Keratinocyte (primary cell): ENCODE data around the gene CTIF. TPM values are rescaled to one million over a fixed set of nuclear protein-coding genes. Genes with fewer than 3 reads are reported as not detected.

Experiments
- DNase-seq: peaks from one replicate; pipeline ENCODE4 v3.0.0-alpha.2; 2011; ENCODE audit warnings: low read depth, missing footprints, low spot score
- FAIRE-seq: peaks from 2 replicates; lab custom pipeline; 2011; peaks lifted over from hg19 to GRCh38; lab: Jason Lieb, UNC
- H2AFZ ChIP-seq: 2 replicates; pipeline ENCODE4 v1.6.0; 2012; ENCODE audit warnings: low read length, control low read depth, inconsistent platforms; ENCODE audit not compliant: control insufficient read depth
- H3K27ac ChIP-seq: 2 replicates; pipeline ENCODE4 v1.5.1; 2011; ENCODE audit warnings: low read length; ENCODE audit not compliant: control insufficient read depth, insufficient read depth
- H3K27me3 ChIP-seq: 3 replicates; pipeline ENCODE4 v1.6.0; 2011; ENCODE audit warnings: low read length; ENCODE audit not compliant: control insufficient read depth, insufficient read depth; ENCODE audit errors: extremely low read depth
- H3K36me3 ChIP-seq, 2 experiments: 2 replicates in 1 of 2; 3 replicates in 1 of 2; pipeline ENCODE4 v1.5.1; 2011; ENCODE audit warnings: low read length in 2 of 2, mild to moderate bottlenecking in 1 of 2; ENCODE audit not compliant: control insufficient read depth in 2 of 2, insufficient read depth in 2 of 2; ENCODE audit errors: extremely low read depth in 1 of 2
- H3K4me1 ChIP-seq: 3 replicates; pipeline ENCODE4 v1.5.1; 2011; ENCODE audit warnings: low read length; ENCODE audit not compliant: control insufficient read depth, insufficient read depth; ENCODE audit errors: extremely low read depth
- H3K4me2 ChIP-seq: 3 replicates; pipeline ENCODE4 v1.6.0; 2011; ENCODE audit warnings: low read depth, low read length; ENCODE audit not compliant: control insufficient read depth, insufficient read depth; ENCODE audit errors: extremely low read depth
- H3K4me3 ChIP-seq, 3 experiments: fragments of 200-600 bp in 1 of 3; sonication (generic) in 1 of 3; 2 replicates in 2 of 3; 3 replicates in 1 of 3; pipeline ENCODE4 v1.5.1; 2011 to 2016; ENCODE audit warnings: low read length in 3 of 3, mild to moderate bottlenecking in 3 of 3, control low read depth in 2 of 3, inconsistent platforms in 1 of 3, low read depth in 1 of 3, mixed read lengths in 1 of 3, mixed run types in 1 of 3, moderate library complexity in 1 of 3; ENCODE audit not compliant: control insufficient read depth in 2 of 3, insufficient read depth in 2 of 3; ENCODE audit errors: extremely low read depth in 1 of 3
- H3K79me2 ChIP-seq: 2 replicates; pipeline ENCODE4 v1.6.0; 2012; ENCODE audit warnings: low read length; ENCODE audit not compliant: control insufficient read depth, insufficient read depth
- H3K9ac ChIP-seq: 3 replicates; pipeline ENCODE4 v1.6.0; 2011; ENCODE audit warnings: low read length; ENCODE audit not compliant: control insufficient read depth, insufficient read depth; ENCODE audit errors: extremely low read depth
- H3K9me1 ChIP-seq: 3 replicates; pipeline ENCODE4 v1.6.0; 2011; ENCODE audit warnings: low read length; ENCODE audit not compliant: control insufficient read depth, insufficient read depth; ENCODE audit errors: extremely low read depth
- H3K9me3 ChIP-seq: 2 replicates; pipeline ENCODE4 v1.5.1; 2012; ENCODE audit warnings: low read depth, low read length; ENCODE audit not compliant: control insufficient read depth
- H4K20me1 ChIP-seq: 3 replicates; pipeline ENCODE4 v1.6.0; 2011; ENCODE audit warnings: low read length; ENCODE audit not compliant: control insufficient read depth, insufficient read depth; ENCODE audit errors: extremely low read depth
- CTCF ChIP-seq, 3 experiments: IDR thresholded peaks in 1 of 3; conservative IDR thresholded peaks in 1 of 3; optimal IDR thresholded peaks in 1 of 3; 2 replicates in 2 of 3; 3 replicates in 1 of 3; pipeline versions ENCODE3 to v1.5.1; 2011; ENCODE audit warnings: low read length in 3 of 3, mild to moderate bottlenecking in 3 of 3, moderate library complexity in 2 of 3, control low read depth in 1 of 3, inconsistent platforms in 1 of 3; ENCODE audit not compliant: insufficient read depth in 2 of 3; ENCODE audit errors: extremely low read depth in 1 of 3
- EZH2 ChIP-seq: IDR thresholded peaks from one replicate; pipeline ENCODE4 v1.6.1; 2012; ENCODE audit warnings: inconsistent platforms, mild to moderate bottlenecking, low read length, moderate library complexity
- dilution Hi-C: fragments of 300-500 bp; cut with MboI; formaldehyde crosslinking; loops from one replicate; pipeline ENCODE4 v1.7.0; 2020; ENCODE audit warnings: low sequenced_read_pairs; ENCODE audit not compliant: extremely low pct_ligation_motif_present
- polyA plus RNA-seq, 5 experiments: library from polyadenylated mRNA; depleted of rRNA in 3 of 5; stranded (reverse) in 3 of 5; stranded (forward) in 1 of 5; unstranded in 1 of 5; fragments of >200 nt; gene quantifications; 1 replicate in 1 of 5; 2 replicates in 3 of 5; 3 replicates in 1 of 5; pipeline versions ENCODE4 v1.2.1 to v1.2.3, GENCODE V29; 2011 to 2012; ENCODE audit warnings: missing spikeins in 2 of 5, low read depth in 1 of 5, low replicate concordance in 1 of 5

Gene CTIF
- polyA plus RNA-seq, 1 donor (not counting 4 experiments of a cell fraction or from before 2014, with no cell fraction given), result 15.0 TPM

DNA sequence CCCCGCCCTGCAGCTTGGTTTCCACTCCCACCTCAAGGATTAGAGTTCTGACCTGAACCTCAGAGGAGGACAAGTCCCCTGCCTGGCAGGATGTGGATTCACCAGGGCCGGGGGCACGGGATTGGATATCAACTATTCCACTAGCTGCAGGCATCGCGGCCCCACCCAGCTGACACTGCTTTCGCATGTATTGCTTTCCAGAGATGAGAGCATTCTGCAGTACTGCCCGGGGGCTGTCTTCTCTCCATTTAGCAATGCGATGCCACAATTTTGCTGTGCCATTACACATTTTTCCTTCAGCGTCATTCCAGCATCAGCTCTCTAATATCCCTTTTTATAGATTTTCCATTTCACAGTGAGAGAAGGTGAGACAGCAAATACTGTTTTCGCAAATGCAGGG lies 42.0 kb downstream of the CTIF start:
- Histone ChIP-seq H3K36me3 (peaks cover 5 to 8% of the 10 kb centered on the region in 2 experiments), H3K4me1 (peaks cover 15% of the 10 kb centered on the region), H3K4me3 (no peak overlapping the region), H3K9ac (no peak overlapping the region), H3K9me3 (no peaks in the 10 kb centered on the region), H3K27ac (no peak overlapping the region), H2AFZ (no peak overlapping the region), H3K79me2 (peaks cover 45% of the 10 kb centered on the region), H3K4me2 (peak overlapping the region; percentile 40), H4K20me1 (peaks cover 9% of the 10 kb centered on the region), H3K9me1 (peaks cover 8% of the 10 kb centered on the region), H3K27me3 (no peaks in the 10 kb centered on the region)
- TF ChIP-seq EZH2, result no peak
- FAIRE-seq (peak; percentile 69), DNase-seq (peak; percentile 26)
- dilution Hi-C loops, result no loop called here

- no peak overlapping the region for H2AFZ ChIP-seq
- dilution Hi-C loops, result no loop called here
- H3K36me3 ChIP-seq, result peaks cover 2 to 4% of the 10 kb centered on the region in 2 experiments
- no peak overlapping the region for H3K27ac ChIP-seq
- DNase-seq, result no peak
- H3K4me3 ChIP-seq, result no peak overlapping the region
- H3K9me1 ChIP-seq, result peaks cover 8% of the 10 kb centered on the region
- H3K4me2 ChIP-seq, result peak overlapping the region; percentile 11
- no peak overlapping the region for H3K9ac ChIP-seq
- no peaks in the 10 kb centered on the region for H3K9me3 ChIP-seq
- no peak for TF ChIP-seq CTCF (optimal IDR thresholded peaks at IDR 0.05 in 1 of 3, IDR thresholded peaks at IDR 0.05 in 1 of 3, conservative IDR thresholded peaks at IDR 0.05 in 1 of 3; ENCODE audit: extremely low read depth in 1 of 3, insufficient read depth in 2 of 3, low read length in 3 of 3)
- TF ChIP-seq EZH2, result no peak
- H3K27me3 ChIP-seq, result no peaks in the 10 kb centered on the region
- H4K20me1 ChIP-seq, result peaks cover 7% of the 10 kb centered on the region
- no peak for FAIRE-seq
- peaks cover 47% of the 10 kb centered on the region for H3K79me2 ChIP-seq
- peaks cover 15% of the 10 kb centered on the region for H3K4me1 ChIP-seq
Measured at GRCh38 chr18:48581206-48581605, 42.4 kb downstream of the CTIF start.

DNA sequence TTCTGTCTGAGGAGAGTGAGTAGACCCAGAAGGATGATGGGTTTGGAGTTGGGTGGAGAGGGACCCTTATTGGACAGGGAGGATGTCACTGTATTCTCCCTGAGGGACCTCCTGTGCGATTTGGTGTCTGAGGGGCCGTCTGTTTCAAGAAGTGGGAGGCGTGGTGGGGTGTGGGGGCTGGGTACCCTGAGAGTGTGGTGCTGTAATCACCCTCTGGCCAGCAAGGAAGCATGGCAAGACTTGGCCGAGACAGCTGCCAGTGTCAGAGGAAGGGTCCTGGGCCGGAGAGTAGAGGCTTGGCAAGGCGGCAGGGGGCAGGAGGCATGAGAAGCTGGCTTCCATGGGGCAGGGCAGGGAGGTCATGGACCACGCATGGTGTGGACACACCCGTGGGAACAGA lies 43.1 kb downstream of the CTIF start:
- H3K4me1 ChIP-seq, result peaks cover 15% of the 10 kb centered on the region
- H3K9me3 ChIP-seq, result no peaks in the 10 kb centered on the region
- no peak overlapping the region for H3K4me2 ChIP-seq
- no peak overlapping the region for H3K4me3 ChIP-seq
- FAIRE-seq (no peak), DNase-seq (no peak)
- H3K27ac ChIP-seq, result no peak overlapping the region
- H4K20me1 ChIP-seq, result peaks cover 5% of the 10 kb centered on the region
- H3K79me2 ChIP-seq, result peaks cover 42% of the 10 kb centered on the region
- dilution Hi-C loops, result no loop called here
- H3K27me3 ChIP-seq, result no peaks in the 10 kb centered on the region
- no peak overlapping the region for H3K9ac ChIP-seq
- no peak for TF ChIP-seq EZH2
- no peak for TF ChIP-seq CTCF (optimal IDR thresholded peaks at IDR 0.05 in 1 of 3, IDR thresholded peaks at IDR 0.05 in 1 of 3, conservative IDR thresholded peaks at IDR 0.05 in 1 of 3; ENCODE audit: extremely low read depth in 1 of 3, insufficient read depth in 2 of 3, low read length in 3 of 3)
- H3K36me3 ChIP-seq, result peaks cover 0 to 2% of the 10 kb centered on the region in 2 experiments
- H3K9me1 ChIP-seq, result peaks cover 8% of the 10 kb centered on the region
- no peak overlapping the region for H2AFZ ChIP-seq
